OCI-LY7 (cell line): ENCODE measurements around the gene NME2. TPM values are rescaled to one million over a fixed set of nuclear protein-coding genes. Genes with fewer than 3 reads are reported as not detected.

Experiments used
- BruUV-seq: library from RNA; stranded (reverse); fragments of 400-500 nt; replicated peaks from 2 replicates; lab custom pipeline; 2021; lab: Mats Ljungman, UMichigan
- CTCF ChIA-PET: fragments of 300-600 bp; sonication (Branson Sonifier 250); formaldehyde crosslinking; loops from one replicate; lab custom pipeline; 2022; ENCODE audit warnings: antibody characterized with exemption; ENCODE audit not compliant: unreplicated experiment; lab: Charles Lee
- POLR2A ChIA-PET: fragments of 300-600 bp; sonication (Branson Sonifier 250); formaldehyde crosslinking; loops from one replicate; lab custom pipeline; 2022; ENCODE audit warnings: antibody characterized with exemption; lab: Charles Lee
- DNase-seq: peaks from one replicate; pipeline ENCODE4 v3.0.0-alpha.2; 2015; ENCODE audit warnings: low spot score
- H2AFZ ChIP-seq: fragments of 200-600 bp; sonication (generic), shearing (Covaris generic); 2 replicates; pipeline ENCODE4 v1.6.1; 2014; ENCODE audit warnings: mild to moderate bottlenecking, antibody characterized with exemption, low read length, moderate library complexity
- H3K27ac ChIP-seq: fragments of 200-600 bp; sonication (generic); 2 replicates; pipeline ENCODE4 v1.5.1; 2014; ENCODE audit warnings: mixed run types, low read depth, mild to moderate bottlenecking, moderate library complexity, low read length, inconsistent platforms; ENCODE audit not compliant: poor library complexity, severe bottlenecking
- H3K36me3 ChIP-seq: fragments of 200-600 bp; sonication (generic); 2 replicates; pipeline ENCODE4 v1.6.1; 2014; ENCODE audit warnings: mild to moderate bottlenecking, antibody characterized with exemption, low read length, moderate library complexity, mixed read lengths; ENCODE audit not compliant: insufficient read depth
- H3K4me1 ChIP-seq: fragments of 200-600 bp; sonication (generic); 2 replicates; pipeline ENCODE4 v1.5.1; 2014; ENCODE audit warnings: mild to moderate bottlenecking, low read length; ENCODE audit not compliant: insufficient read depth, poor library complexity, severe bottlenecking
- H3K4me2 ChIP-seq: fragments of 200-600 bp; sonication (generic); 2 replicates; pipeline ENCODE4 v1.6.1; 2014; ENCODE audit warnings: mild to moderate bottlenecking, low read length
- H3K4me3 ChIP-seq: fragments of 200-600 bp; sonication (generic); 2 replicates; pipeline ENCODE4 v1.5.1; 2014; ENCODE audit warnings: mild to moderate bottlenecking, low read depth, low read length; ENCODE audit not compliant: poor library complexity, severe bottlenecking
- H3K79me2 ChIP-seq: fragments of 200-600 bp; sonication (generic); 2 replicates; pipeline ENCODE4 v1.6.1; 2016; ENCODE audit warnings: low read depth, mild to moderate bottlenecking, low read length, moderate library complexity, mixed read lengths; ENCODE audit not compliant: insufficient read depth
- H3K9me2 ChIP-seq: fragments of 200-600 bp; sonication (generic); 2 replicates; pipeline ENCODE4 v1.6.1; 2016; ENCODE audit warnings: mild to moderate bottlenecking, low read length, mixed read lengths; ENCODE audit not compliant: insufficient read depth
- H3K9me3 ChIP-seq: fragments of 200-600 bp; sonication (generic); 2 replicates; pipeline ENCODE4 v1.6.1; 2014; ENCODE audit warnings: mild to moderate bottlenecking, mixed run types, low read length, mixed read lengths
- H4K20me1 ChIP-seq: fragments of 200-600 bp; sonication (generic); 2 replicates; pipeline ENCODE4 v1.6.1; 2014; ENCODE audit warnings: mild to moderate bottlenecking, antibody characterized with exemption, low read length, moderate library complexity, mixed read lengths; ENCODE audit not compliant: insufficient read depth
- EZH2phosphoT487 ChIP-seq: fragments of 200-600 bp; sonication (generic); IDR thresholded peaks from 2 replicates; pipeline ENCODE4 v1.6.1; 2018; ENCODE audit warnings: low read depth, borderline replicate concordance, mild to moderate bottlenecking, mixed run types, antibody characterized with exemption, low read length, moderate library complexity, mixed read lengths
- intact Hi-C: fragments of 100-400 bp; cut with micrococcal nuclease; formaldehyde crosslinking; loops from one replicate; pipeline ENCODE4 v1.10.0; 2022; ENCODE audit not compliant: unreplicated experiment
- total RNA-seq, 2 experiments: library from RNA; depleted of rRNA in 1 of 2; stranded (reverse); fragments of >200 nt in 1 of 2; shearing (Covaris generic) in 1 of 2; gene quantifications; 2 replicates each; pipeline ENCODE4 v1.2.3, GENCODE V29; 2014 to 2022
- TF ChIP-seq, protein P1 (sequence below): fragments of 200-600 bp; sonication (generic); conservative IDR thresholded peaks from 2 replicates; pipeline ENCODE4 v1.5.1; 2014; ENCODE audit warnings: mild to moderate bottlenecking, antibody characterized with exemption, low read length, moderate library complexity, mixed read lengths

Gene NME2
- total RNA-seq, 2 experiments from 2014 or later = 369 to 582 TPM

DNA sequence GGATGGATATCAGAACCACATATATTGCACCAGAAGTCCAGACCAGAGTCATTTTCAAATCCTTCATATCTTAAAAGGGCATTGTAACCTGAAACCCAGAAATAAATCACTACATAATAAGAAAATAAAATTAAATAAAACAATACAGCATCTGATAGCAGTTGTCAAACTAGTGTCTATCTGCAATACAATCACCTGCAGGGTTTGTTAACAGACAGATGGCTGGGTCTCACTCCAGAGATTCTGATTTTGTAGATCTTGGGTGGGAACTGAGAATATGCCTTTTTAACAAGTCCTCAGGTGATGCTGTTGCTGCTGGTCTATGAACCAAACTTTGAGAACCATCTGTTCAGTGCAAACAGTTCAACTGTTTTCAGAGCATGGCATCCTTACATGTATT, 37.6 kb downstream of the NME2 start:
- DNase-seq = no peak
- TF ChIP-seq, protein P1, sequence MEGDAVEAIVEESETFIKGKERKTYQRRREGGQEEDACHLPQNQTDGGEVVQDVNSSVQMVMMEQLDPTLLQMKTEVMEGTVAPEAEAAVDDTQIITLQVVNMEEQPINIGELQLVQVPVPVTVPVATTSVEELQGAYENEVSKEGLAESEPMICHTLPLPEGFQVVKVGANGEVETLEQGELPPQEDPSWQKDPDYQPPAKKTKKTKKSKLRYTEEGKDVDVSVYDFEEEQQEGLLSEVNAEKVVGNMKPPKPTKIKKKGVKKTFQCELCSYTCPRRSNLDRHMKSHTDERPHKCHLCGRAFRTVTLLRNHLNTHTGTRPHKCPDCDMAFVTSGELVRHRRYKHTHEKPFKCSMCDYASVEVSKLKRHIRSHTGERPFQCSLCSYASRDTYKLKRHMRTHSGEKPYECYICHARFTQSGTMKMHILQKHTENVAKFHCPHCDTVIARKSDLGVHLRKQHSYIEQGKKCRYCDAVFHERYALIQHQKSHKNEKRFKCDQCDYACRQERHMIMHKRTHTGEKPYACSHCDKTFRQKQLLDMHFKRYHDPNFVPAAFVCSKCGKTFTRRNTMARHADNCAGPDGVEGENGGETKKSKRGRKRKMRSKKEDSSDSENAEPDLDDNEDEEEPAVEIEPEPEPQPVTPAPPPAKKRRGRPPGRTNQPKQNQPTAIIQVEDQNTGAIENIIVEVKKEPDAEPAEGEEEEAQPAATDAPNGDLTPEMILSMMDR = no peak
- no peak for TF ChIP-seq EZH2phosphoT487
- no TSS peak for BruUV-seq

DNA sequence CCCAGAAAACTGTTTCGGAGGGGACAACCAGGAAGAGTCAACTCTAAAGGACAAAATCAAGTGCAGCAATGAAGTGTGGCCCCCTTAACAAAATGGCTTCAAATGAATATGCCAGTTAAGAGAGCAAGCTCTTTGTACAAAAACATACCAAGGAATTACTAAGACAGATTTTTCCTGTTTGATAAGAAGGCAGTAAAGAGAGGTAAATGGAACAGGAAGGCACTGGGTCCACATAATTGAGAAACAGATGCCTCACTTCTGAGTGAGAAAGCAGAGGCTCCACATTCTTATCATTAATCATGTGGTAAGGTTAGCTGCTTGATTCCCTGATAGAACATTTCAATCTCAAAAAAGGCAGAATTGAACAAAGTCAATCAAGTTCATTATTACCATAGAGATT, 48.7 kb downstream of the NME2 start:
- CTCF ChIA-PET = no interaction called here
- no peaks in the 10 kb centered on the region for H3K4me1 ChIP-seq

More for the DNA sequence above, 37.6 kb downstream of the NME2 start:
- Histone ChIP-seq H3K9me3 (no peaks in the 10 kb centered on the region), H3K9me2 (no peaks in the 10 kb centered on the region), H3K27ac (no peak overlapping the region), H3K4me3 (no peak overlapping the region), H3K4me1 (no peaks in the 10 kb centered on the region), H3K79me2 (no peaks in the 10 kb centered on the region), H3K36me3 (peaks cover 96% of the 10 kb centered on the region), H4K20me1 (no peaks in the 10 kb centered on the region), H3K4me2 (no peak overlapping the region), H2AFZ (no peak overlapping the region)
- intact Hi-C loops = no loop called here
- POLR2A ChIA-PET = interaction anchor here (0.7 kb wide), 1 partner anchor 24 kb away, joined by 3 read pairs; no protein-coding TSS in a partner anchor
- CTCF ChIA-PET = no interaction called here

DNA sequence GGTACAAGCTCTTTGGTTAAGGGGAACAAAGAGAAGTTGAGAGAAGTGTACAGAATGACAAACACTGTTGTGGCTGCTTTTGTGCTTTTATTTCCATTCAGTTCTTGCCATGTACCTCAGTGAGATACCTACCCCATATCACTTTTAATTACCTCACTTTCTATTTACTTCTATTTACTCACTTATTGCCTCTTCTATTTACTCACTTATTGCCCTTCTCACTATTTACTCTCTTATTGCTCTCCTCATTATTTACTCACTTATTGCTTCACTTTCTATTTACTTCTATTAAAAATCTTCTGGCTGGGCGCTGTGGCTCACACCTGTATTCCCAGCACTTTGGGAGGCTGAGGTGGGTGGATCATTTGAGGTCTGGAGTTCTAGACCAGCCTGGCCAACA, 51.7 kb downstream of the NME2 start:
- BruUV-seq = no TSS peak
- peaks cover 94% of the 10 kb centered on the region for H3K36me3 ChIP-seq
- H3K27ac ChIP-seq = no peak overlapping the region
- POLR2A ChIA-PET = no interaction called here
- no peak overlapping the region for H3K4me2 ChIP-seq
- H3K79me2 ChIP-seq = no peaks in the 10 kb centered on the region
- H3K4me3 ChIP-seq = no peak overlapping the region
- intact Hi-C loops = loop anchor here (5.0 kb wide), 1 partner anchor 41 kb away; no protein-coding TSS in a partner anchor
- no peaks in the 10 kb centered on the region for H3K9me2 ChIP-seq
- TF ChIP-seq, protein P1 = no peak
- no peak for TF ChIP-seq EZH2phosphoT487
- CTCF ChIA-PET = no interaction called here
- H3K9me3 ChIP-seq = no peaks in the 10 kb centered on the region
- no peak overlapping the region for H2AFZ ChIP-seq
- no peaks in the 10 kb centered on the region for H4K20me1 ChIP-seq
- DNase-seq = no peak
- H3K4me1 ChIP-seq = no peaks in the 10 kb centered on the region

More for the DNA sequence above, 48.7 kb downstream of the NME2 start:
- intact Hi-C loops = loop anchor here (5.0 kb wide), 1 partner anchor 38 kb away; no protein-coding TSS in a partner anchor
- Histone ChIP-seq H3K79me2 (no peaks in the 10 kb centered on the region), H4K20me1 (no peaks in the 10 kb centered on the region), H3K9me2 (no peaks in the 10 kb centered on the region), H3K4me3 (no peak overlapping the region), H2AFZ (no peak overlapping the region), H3K9me3 (no peaks in the 10 kb centered on the region), H3K4me2 (no peak overlapping the region), H3K36me3 (peaks cover 92% of the 10 kb centered on the region), H3K27ac (no peak overlapping the region)
- no peak for DNase-seq
- POLR2A ChIA-PET = interaction anchor here (0.7 to 1.9 kb wide), 2 partner anchors 10 to 15 kb away, joined by 3 to 7 read pairs; no protein-coding TSS in a partner anchor
- TF ChIP-seq, protein P1 = no peak
- TF ChIP-seq EZH2phosphoT487 = no peak
- BruUV-seq = no TSS peak
